HuH-7 (cell line): ENCODE results near the gene PPP2R5E.

Source experiments
- DNase-seq: peaks from one replicate; pipeline ENCODE4 v3.0.0; 2011; ENCODE audit warnings: low spot score

PPP2R5E gene

DNA sequence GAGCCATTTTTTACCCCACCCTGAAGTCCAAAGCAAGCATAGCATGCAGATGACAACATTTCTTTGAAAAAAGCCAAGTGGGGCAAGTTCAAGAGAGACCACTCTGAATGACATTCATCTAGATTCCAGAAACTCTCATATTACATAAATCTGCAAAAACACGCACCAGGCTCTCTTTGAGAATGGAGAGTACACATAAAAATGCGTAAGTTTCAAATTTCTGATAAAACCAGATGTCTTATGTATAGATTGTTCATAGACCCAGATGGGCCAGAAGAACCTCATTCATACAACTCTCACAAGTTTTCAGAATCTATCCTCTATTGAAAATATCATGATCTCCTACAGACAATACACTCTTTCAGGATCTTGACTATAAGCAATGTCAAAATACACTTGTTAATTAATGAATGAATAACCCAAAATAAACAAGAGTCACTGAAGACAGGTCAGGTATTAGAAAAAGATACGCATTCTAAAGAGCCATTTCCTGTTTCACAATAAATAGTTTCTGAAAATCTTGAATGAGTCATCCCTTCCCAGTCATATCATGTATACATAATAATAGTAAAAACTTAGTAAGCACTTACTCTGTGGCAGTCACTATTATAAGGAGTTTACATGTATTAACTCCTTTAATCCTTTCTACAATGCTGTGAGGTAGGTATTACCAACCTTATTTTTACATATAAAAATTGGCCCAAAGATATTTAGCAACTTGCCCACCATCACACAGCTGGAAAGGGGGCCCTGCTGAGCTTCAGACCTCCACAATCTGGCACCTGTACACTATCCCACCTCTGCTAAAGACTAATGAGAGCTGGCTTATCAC lies 72.0 kb downstream of the PPP2R5E start:
- DNase-seq: no peak

DNA sequence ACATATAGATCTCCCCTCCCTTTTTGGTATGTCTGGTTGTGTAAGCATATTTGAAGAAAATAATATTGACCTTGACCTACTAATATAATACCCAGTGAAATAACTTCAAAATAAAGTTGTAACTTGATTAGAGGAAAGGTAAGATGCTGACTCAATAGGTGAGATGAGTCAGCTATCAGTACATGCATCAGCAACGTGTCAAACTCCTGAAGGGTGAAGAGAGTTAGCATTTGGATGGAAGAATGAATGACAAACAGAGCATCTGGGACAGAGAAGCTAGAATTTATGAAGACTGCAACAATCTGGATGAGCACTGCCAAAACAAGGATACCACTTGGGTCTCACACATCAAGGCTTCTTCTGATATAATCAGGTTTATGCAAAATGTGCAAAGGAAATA lies 74.9 kb downstream of the PPP2R5E start:
- DNase-seq: no peak

DNA sequence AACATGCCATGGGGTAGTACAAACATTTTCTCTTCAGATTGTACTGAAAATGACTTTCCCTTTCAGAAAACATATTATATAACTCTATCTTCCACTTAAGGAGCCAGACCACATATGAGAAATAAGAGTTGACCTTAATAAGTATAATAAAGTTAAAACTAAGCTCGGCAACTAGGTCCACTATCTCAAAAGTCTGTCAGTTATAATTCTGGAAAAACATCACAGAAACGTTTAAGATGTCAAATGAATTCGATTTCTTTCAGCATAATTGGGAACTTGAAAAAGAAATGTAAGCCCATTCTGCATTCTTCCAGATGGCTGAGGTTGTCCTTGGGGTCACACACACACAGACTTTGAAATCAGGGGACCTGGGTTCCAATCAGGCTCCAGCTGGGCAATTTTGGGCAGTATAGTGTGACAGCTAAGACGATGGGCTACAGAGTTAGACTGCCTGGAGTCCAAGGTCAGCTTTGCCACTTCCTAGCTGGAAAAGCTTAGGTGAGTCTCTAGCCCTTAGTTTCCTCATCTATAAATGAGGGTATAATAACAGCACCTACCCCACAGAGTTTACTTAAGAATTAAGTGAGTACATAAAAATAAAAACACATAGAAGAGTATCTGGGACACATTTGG lies 75.6 kb downstream of the PPP2R5E start:
- DNase-seq: no peak

DNA sequence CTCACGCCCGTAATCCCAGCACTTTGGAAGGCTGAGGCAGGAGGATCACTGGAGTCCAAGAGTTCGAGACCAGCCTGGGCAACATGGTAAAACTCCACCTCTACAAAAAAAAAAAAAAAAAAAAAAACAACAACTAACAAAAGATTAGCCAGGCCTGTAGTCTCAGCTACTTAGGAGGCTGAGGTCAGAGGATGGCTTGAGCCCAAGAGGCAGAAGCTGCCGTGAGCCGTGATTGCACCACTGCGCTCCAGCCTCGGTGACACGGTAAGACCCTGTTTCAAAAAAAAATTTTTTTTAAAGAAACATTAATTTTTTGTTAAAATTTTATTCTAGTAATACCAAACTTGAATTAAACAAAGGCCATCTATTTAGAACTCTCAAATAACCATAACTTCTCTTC lies 77.8 kb downstream of the PPP2R5E start:
- DNase-seq: no peak

DNA sequence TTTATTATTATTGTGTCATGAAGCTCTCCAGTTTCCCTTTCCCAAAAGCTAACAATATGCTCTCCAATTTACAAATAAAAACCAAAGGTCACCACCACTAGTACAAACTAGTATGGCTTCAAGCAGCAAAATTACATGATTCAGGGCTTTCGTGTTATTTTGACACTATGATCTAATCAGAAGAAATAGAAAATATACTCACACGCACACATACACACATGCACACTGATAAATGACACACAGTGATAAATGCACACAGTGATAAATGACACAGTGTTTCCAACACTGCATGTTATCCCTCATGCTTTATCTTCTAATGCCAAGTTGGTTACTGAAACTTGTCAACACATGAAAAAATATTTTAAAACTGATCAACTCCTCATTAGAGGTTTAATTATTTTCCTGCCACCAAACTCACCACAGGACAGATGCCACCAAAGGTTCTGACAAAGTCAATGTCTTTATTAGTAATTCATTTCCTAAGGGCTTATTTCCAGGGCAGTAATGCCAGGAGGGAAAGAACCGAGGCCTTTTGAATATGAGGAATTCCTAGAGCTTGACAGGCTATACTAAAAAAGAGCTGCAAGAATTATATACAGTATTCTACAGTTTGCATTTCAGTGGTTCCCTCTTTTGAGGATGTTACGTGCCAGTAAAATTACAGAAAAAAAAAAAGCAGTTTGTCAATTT lies 82.4 kb downstream of the PPP2R5E start:
- no peak for DNase-seq

DNA sequence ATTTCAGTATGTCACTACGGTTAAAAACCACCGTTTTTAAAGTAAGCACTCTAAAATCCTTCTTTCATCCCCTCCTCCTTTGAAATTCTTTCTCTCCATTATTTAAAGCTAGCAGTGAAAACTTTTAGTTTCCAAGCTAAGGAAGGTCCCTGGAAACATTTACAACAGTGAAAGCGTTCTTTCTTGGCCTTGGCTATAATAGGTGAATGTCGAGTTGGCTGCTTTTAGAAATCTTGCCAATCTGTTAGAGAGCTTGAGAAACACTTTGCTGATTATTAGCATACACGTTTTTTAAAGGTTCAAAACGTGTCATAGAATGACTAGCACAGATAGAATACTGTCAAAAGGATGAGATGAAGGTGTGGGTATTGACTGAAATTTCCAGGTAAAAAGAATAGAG lies 83.4 kb downstream of the PPP2R5E start:
- DNase-seq: no peak

DNA sequence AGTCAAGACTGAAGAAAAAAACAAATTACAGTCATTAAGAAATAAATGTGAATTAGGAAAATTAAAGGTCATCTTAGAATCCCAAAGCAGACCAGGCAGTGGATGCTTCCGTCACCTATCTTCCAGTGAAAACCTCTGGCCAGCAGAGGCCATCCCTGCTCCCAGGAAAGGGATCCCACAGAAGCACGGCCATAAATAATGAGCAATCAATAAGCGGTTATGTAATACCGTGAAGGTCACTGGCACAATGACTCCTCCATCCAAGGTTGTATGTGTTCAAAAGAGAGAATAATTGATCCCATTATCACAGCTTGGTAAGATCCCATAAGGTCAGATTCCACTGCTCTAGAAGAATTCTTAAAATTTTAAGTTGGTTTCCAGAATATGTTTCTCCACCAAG lies 85.7 kb downstream of the PPP2R5E start:
- DNase-seq: peak; percentile 46

DNA sequence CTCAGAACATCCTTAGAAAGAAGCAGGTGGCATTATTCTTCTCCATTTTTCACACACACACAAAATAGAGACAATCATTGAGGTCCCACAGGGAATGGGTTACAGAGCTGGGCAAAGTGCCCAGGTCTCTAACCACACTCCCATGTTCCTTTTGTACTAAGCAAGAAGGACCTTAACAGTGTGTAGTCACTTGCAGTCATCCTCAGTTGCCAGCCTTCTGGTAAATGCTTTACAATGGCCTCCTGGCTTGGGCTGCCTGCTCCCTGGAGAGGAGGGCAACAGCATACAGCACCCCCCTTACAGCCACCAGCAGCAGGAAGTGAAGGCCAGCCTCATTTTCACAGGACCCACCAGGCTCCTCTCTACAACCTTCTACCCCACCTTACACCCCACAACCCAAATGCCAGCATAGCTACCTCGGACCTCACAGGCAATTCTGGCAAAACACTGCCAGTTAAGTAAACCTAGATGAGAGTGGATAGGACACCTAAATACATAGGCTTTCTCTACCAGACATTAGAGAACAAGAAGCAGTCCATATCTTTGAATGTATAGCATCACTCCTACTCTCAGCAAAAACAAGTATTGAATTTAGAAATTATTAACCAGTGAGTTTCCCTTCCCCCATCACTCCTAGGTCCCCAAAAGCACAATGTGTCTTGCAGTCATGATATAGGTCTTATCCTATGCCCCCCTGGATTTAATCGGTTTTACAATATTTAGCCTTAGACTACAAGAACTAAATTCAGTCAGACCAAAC lies 88.1 kb downstream of the PPP2R5E start:
- no peak for DNase-seq

DNA sequence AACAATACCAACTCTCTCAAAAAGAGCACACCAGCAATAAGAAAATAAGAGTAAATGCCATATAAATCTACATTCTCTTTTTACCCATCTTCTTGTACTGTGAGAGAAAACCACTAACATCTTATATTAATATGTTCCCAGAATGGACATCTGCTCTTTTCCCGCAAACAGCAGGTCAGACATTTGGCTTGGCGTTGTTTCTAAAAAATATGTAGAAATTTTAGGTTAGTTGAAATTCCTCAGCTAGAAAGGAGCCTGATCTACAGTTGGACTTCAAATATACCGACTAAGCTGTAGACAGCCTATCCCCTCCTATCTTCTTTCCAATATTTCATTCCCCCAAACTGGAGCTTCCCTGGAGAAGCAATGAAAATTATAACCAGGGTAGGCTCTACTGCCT lies 88.7 kb downstream of the PPP2R5E start:
- no peak for DNase-seq

DNA sequence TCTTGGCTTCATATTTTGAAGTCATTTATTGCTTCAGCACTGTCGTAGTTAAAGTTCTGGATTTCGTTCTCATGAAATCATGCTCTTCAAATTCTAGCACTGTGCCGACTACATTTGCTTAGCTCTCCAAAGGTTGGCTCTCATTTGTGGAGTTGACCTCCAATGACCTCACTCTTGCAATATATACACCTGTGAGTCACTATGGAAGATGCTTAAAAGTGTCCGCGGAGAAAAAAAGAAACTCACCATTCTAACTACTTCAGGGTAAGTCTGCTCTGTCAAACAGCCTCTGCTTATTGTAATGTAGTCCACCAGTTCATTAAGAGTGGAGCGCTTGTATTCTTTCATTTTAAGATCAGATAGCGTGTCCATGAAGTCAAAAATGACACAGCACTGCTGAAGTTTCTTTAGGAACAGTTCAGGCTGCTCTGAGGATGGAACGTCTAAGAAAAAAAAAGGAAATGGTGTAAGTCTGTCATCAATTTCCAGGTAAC lies 89.7 kb downstream of the PPP2R5E start:
- no peak for DNase-seq

DNA sequence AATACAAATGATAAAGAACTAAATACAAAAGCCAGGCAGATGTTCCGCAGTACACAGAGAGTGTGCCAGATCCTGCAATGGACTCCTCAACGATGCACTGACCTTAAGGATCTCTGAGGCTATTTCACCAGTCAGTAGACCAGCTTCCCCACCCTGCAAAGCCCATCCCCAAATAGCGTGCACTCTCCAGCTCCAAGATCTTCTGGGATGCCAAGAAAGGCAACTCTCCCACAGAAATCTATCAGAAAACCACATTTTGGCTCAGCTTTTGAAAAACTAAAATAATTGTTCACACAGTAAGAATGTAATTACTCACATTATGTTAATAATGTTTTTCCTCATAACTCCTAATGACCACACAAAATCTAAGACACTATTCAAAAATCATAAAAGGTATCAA lies 90.4 kb downstream of the PPP2R5E start:
- no peak for DNase-seq

DNA sequence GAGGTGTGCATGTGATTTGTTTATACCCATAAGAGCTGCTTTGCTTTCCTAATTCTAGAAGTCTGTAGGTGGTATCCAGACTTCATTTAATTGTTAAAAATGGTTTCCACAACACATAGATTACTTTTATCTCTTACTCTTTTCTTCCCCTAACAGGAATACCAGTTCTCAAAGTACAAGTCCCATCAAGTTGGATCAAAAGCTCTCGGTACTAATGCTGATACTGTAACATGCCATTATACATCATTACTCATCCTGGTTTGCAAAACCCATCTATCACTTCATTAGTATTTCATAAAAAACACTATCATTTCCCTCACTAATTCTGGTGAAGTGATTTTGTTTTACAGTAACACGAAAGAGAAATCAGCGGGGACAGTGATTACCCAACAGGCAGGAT lies 94.3 kb downstream of the PPP2R5E start:
- no peak for DNase-seq

DNA sequence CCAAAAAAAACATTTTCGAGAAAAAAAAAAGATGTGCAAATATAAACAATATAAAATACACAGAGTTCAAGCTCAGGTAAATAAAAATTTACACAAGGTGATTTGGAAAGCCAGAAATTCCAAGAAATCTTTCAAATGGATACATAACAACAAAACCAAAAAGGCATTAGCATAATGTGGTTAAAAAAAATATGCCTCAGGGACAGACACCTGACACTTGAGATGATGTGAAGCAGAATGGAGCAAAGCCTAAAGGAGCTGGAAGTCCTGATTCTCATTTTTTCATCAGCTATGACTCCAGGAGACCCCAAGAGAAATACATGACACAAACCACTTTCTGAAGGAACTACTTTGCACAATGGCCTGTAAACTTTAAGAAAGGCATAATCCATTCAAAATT lies 98.6 kb downstream of the PPP2R5E start:
- DNase-seq: no peak

DNA sequence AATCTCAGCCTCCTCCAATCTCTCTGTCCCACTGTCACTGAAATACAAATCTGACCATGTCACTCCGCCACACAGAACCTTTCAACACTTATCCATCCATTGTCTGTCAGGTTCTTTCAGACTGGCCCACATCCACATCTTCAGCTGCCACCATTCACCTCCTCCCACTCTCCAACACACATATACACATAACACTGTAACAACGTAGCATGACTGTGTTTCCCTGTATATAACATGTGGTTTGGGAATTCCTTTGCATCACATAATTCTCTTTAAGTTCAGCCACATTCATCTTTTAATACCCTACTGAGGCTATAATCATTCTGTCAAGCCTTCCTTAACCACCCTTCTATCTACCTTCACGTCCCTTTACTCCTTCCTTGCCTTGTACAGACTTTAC lies 99.2 kb downstream of the PPP2R5E start:
- no peak for DNase-seq

DNA sequence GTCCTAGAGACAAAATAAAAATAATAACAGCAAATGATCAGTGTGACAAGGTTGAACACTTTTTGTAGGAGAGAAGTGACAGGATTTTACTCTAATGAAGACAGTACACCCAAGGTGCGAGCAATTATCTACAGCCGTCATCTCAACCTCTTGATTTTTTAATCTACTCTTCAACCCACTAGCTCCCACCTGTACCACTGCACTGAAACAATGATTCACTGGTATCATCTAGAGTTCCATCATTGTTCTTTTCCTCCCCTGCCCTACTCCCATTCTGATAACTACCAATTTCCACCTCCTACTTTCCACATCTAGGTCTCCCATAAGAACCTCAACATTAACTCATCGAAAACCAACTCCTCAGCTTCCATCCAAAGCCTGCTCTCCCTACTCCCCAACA lies 99.8 kb downstream of the PPP2R5E start:
- no peak for DNase-seq

DNA sequence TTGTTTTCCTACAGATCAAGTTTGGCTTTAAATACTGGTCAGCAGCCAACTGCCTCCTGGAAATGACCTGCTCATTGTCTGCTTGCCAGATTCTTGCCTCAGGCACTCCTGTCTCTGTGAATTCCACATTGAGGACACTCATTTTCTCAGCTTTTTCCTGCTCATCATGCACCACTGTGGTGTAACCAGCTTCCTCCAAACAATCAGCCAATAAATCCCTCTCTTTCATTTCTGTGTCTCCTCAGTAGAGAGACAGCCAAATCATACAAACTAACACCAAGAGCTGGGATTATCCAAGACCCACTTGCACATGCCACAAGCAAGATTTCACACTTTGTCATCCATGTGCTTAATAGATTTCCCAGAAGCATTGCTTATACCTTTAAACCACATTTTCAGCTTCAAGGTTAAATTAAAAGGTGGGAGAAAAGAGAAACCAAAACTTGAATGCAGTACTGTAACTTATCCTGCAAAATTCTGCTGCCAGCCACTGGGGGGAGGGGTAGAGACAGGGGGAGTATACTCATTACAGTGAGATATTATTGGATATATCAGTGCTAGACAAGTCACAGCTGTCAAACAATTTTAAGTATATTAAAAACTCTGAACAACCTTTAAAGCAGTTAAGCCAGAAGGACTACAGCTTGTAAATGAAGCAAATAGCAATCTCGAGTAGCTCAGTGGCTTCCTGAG lies 105.0 kb downstream of the PPP2R5E start:
- no peak for DNase-seq

DNA sequence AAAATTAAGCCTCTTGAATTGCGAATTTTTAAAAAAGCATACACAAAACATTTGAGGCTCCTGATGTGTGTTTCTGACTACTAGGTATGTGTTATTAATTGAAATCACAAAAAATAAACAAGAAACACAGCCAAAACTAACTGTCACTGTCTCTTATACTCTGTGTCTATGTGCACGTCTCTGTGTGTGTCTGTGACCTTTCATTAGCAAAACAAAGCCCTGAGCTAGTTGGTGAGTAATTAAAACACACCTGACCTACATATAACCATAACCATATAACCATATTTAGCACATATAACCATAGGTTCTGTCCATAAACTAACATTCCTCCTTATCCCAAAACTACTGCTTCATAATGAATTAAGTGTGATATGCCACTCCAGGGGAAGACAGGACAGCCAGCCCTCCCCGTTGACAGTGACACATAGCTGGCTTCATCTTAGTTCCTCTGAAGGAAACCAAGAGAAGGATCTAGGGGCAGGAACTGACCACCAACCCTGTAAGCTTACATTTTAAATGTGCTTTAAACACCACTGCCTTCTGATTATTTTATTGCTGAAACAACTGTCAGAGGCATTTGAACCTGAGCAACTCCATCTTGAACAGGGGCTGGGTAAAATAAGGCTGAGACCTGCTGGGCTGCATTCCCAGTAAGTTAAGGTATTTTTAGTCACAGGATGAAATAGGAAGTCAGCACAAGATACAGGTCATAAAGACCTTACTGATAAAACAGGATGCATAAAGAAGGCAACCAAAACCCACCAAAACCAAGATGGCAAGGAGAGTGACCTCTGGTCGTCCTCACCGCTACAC lies 106.7 kb downstream of the PPP2R5E start:
- no peak for DNase-seq

DNA sequence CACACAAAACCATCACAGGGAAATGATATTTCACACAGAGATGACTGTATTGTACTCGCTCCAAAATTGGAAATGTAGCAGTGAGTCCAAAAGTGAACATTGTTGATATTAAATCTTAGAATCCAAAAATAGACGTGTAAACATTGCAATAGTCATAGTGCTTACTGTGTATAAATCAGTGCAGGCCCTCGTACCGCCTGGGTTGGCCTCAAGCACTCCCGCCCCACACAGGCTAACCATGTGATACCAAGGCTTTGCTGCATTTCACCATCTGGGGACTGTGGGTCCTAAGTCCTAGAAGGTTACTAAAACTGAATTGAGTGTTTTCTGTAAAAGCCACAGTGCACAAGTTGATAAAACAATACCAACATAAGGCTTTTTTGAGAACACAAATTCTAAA lies 107.3 kb downstream of the PPP2R5E start:
- no peak for DNase-seq

DNA sequence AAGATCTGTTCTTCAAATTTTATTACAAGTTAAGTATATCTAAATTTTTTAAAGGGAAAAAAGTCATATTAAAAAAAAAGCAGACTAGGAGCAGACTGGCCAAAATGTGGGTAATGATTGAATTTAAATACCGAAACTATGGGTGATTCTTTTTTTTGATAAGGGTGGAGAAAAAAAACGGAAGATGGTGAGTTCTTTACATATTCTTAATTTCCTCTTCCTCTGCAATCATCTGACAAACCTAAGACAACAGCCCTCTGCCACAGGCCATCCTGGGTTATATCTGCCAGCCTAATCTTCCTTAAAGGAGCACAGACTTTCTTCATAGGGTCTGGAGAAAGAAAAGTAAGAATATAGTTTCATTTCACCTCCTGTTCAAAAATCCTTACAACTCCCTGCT lies 108.0 kb downstream of the PPP2R5E start:
- no peak for DNase-seq

DNA sequence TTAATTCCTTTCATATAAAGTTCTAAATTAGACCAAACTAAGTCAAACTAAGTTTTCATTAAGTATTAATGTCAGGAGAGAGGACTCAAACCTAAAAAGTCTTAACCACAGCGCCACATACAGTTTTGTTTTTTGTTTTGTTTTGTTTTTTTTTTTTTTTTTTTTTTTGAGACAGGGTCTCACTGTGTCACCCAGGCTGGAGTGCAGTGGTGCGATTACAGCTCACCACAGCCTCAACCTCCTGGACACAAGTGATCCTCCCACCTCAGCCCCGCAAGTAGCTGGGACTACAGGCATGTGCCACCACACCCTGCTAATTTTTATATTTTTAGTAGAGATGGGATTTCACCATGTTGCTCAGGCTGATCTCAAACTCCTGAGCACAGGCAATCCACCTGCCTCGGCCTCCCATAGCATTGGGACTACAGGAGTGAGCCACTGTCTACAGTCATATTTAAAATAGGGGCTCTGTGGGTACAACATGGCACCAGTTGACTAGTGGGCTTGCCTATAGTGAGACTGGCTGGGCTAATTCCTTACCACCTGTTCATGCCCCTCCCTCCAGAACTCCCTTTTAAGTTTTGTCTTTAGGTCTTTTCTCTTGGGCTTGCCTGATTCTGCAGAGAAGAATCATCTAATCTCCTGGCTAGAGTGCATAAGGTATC lies 110.2 kb downstream of the PPP2R5E start:
- DNase-seq: no peak
